ENCODE data around the gene MYCBP2. TPM values are rescaled to one million over a fixed set of nuclear protein-coding genes. Genes with fewer than 3 reads are reported as not detected.
A peak's percentile ranks its signal among the peaks of the same experiment; 100 is the strongest.

MYCBP2 gene
- total RNA-seq, 4 donors from 2014 or later, result 274 to 342 (median 305) TPM

- Histone ChIP-seq H3K9me3 (no peaks in the 10 kb centered on the region), H3K27ac (no peak overlapping the region), H3K4me1 (peaks cover 0 to 55% (median 23%) of the 10 kb centered on the region in 4 donors), H3K4me3 (no peak overlapping the region), H3K27me3 (no peaks in the 10 kb centered on the region), H3K36me3 (peaks cover 0 to 5% (median 0%) of the 10 kb centered on the region in 3 donors)
- TF ChIP-seq CTCF (IDR thresholded peaks at IDR 0.05), result no peak
- no peak for TF ChIP-seq POLR2A (IDR thresholded peaks at IDR 0.05)
- TF ChIP-seq EP300 (IDR thresholded peaks at IDR 0.05), result no peak
- 24% methylated on average over 1 of the region's 1 CpG for WGBS, 2 donors
- no peak for DNase-seq (ENCODE audit: low spot score in 2 of 2)
Observed at GRCh38 chr13:77312311-77312710, 14.6 kb downstream of the MYCBP2 start.

- Histone ChIP-seq H3K4me3 (no peak overlapping the region), H3K27me3 (no peaks in the 10 kb centered on the region), H3K4me1 (peaks cover 0 to 56% (median 34%) of the 10 kb centered on the region in 4 donors), H3K27ac (peak overlapping the region in 2 of 4 donors; percentile 65 to 70), H3K9me3 (no peaks in the 10 kb centered on the region), H3K36me3 (no peaks in the 10 kb centered on the region)
- 57 to 62% methylated on average over 3 of the region's 3 CpGs for WGBS, 2 donors
- no peak for TF ChIP-seq CTCF (IDR thresholded peaks at IDR 0.05)
- TF ChIP-seq EP300 (IDR thresholded peaks at IDR 0.05), result no peak
- no peak for DNase-seq (ENCODE audit: low spot score in 2 of 2)
Observed at GRCh38 chr13:77310579-77311279, 16.2 kb downstream of the MYCBP2 start.

GRCh38 chr13:77310161-77310560 is 16.7 kb downstream of the MYCBP2 start:
- H3K9me3 ChIP-seq, result no peaks in the 10 kb centered on the region
- DNase-seq (ENCODE audit: low spot score in 2 of 2), result no peak
- 50 to 53% methylated on average over 2 of the region's 2 CpGs for WGBS, 2 donors
- H3K27me3 ChIP-seq, result no peaks in the 10 kb centered on the region
- H3K27ac ChIP-seq, result peak overlapping the region in 2 of 4 donors; percentile 65 to 70
- no peak for TF ChIP-seq EP300 (IDR thresholded peaks at IDR 0.05)
- no peak for TF ChIP-seq POLR2A (IDR thresholded peaks at IDR 0.05)
- no peak for TF ChIP-seq CTCF (IDR thresholded peaks at IDR 0.05)
- peaks cover 0 to 62% (median 35%) of the 10 kb centered on the region in 4 donors for H3K4me1 ChIP-seq
- no peaks in the 10 kb centered on the region for H3K36me3 ChIP-seq
- H3K4me3 ChIP-seq, result no peak overlapping the region

GRCh38 chr13:77309254-77309653 is 17.6 kb downstream of the MYCBP2 start:
- Histone ChIP-seq H3K4me3 (no peak overlapping the region), H3K36me3 (no peaks in the 10 kb centered on the region), H3K4me1 (peaks cover 0 to 63% (median 35%) of the 10 kb centered on the region in 4 donors), H3K9me3 (no peaks in the 10 kb centered on the region), H3K27ac (no peak overlapping the region), H3K27me3 (no peaks in the 10 kb centered on the region)
- WGBS, 2 donors, result 84 to 90% methylated on average over 2 of the region's 2 CpGs
- TF ChIP-seq POLR2A (IDR thresholded peaks at IDR 0.05), result no peak
- no peak for DNase-seq (ENCODE audit: low spot score in 2 of 2)

GRCh38 chr13:77306458-77306857 is 20.4 kb downstream of the MYCBP2 start:
- Histone ChIP-seq H3K27ac (peak overlapping the region in 2 of 4 donors; percentile 5 to 42), H3K4me1 (peaks cover 0 to 65% (median 32%) of the 10 kb centered on the region in 4 donors)
- DNase-seq (ENCODE audit: low spot score in 2 of 2), result no peak

More at GRCh38 chr13:77306458-77306857, 20.4 kb downstream of the MYCBP2 start:
- Histone ChIP-seq H3K4me3 (no peak overlapping the region), H3K36me3 (no peaks in the 10 kb centered on the region), H3K9me3 (no peaks in the 10 kb centered on the region), H3K27me3 (no peaks in the 10 kb centered on the region)
- TF ChIP-seq CTCF (IDR thresholded peaks at IDR 0.05), result no peak
- TF ChIP-seq EP300 (IDR thresholded peaks at IDR 0.05), result no peak
- no peak for TF ChIP-seq POLR2A (IDR thresholded peaks at IDR 0.05)

All from tibial nerve (tissue), 4 donors.